Germinal center (tissue), 1 donor: ENCODE data around the gene NETO1.

Source experiments
- DNase-seq: peaks from one replicate; pipeline ENCODE4 v3.0.0; 2012; ENCODE audit warnings: mixed read lengths, low spot score

Gene NETO1

GRCh38 chr18:72727038-72727655 lies 140.6 kb downstream of the NETO1 start:
- DNase-seq, result no peak

- DNase-seq, result no peak
Measured at GRCh38 chr18:72726201-72726600, 141.6 kb downstream of the NETO1 start.

- no peak for DNase-seq
Measured at GRCh38 chr18:72721330-72721729, 146.5 kb downstream of the NETO1 start.

GRCh38 chr18:72720116-72720515 lies 147.7 kb downstream of the NETO1 start:
- DNase-seq, result no peak

- DNase-seq, result no peak
Measured at GRCh38 chr18:72704202-72704601, 163.6 kb downstream of the NETO1 start.

GRCh38 chr18:72700961-72701710 lies 166.7 kb downstream of the NETO1 start:
- DNase-seq, result no peak

GRCh38 chr18:72697706-72698105 lies 170.1 kb downstream of the NETO1 start:
- DNase-seq, result no peak

GRCh38 chr18:72692595-72692994 lies 175.2 kb downstream of the NETO1 start:
- DNase-seq, result no peak
